ENCODE results near the gene LPCAT1. TPM values are rescaled to one million over a fixed set of nuclear protein-coding genes. Genes with fewer than 3 reads are reported as not detected.

The LPCAT1 gene
- total RNA-seq, 1 experiment from 2014 or later = 75.0 TPM

- H3K4me2 ChIP-seq (ENCODE audit: low read length) = no peak overlapping the region
- intact Hi-C loops (cut with micrococcal nuclease) = no loop called here
- H3K27ac ChIP-seq (ENCODE audit: low read depth, low read length) = no peak overlapping the region
- no peaks in the 10 kb centered on the region for H3K4me1 ChIP-seq (ENCODE audit: control insufficient read depth in 1 of 2, insufficient read depth in 2 of 2, low read length in 2 of 2)
- H3K79me2 ChIP-seq (ENCODE audit: insufficient read depth, low read length) = peaks cover 65% of the 10 kb centered on the region; the same call in 1 of the 2 replicates
- no peaks in the 10 kb centered on the region for H3K9me2 ChIP-seq (ENCODE audit: insufficient read depth)
- ChIA-PET CTCF (no interaction called here), POLR2A (no interaction called here), RAD21 (ENCODE audit: low non-redundant PET in 1 of 2, low total read pairs in 2 of 2, uncharacterized antibody in 2 of 2, unreplicated experiment in 2 of 2) (no interaction called here)
- H3K9ac ChIP-seq (ENCODE audit: low read length) = no peak overlapping the region
- no peaks in the 10 kb centered on the region for H3K27me3 ChIP-seq (ENCODE audit: insufficient read depth, low read length)
- TF ChIP-seq TCF7L2 (IDR thresholded peaks at IDR 0.05; ENCODE audit: borderline replicate concordance, extremely low read depth, insufficient read depth, insufficient read length) (no peak), FOSL1 (IDR thresholded peaks at IDR 0.05; ENCODE audit: low read depth) (no peak), YY1 (IDR thresholded peaks at IDR 0.05; ENCODE audit: extremely low read depth, insufficient replicate concordance, low read depth, low read length) (no peak), MAX (IDR thresholded peaks at IDR 0.05) (no peak), CEBPB (IDR thresholded peaks at IDR 0.05; ENCODE audit: low read depth) (no peak), EGR1 (IDR thresholded peaks at IDR 0.05; ENCODE audit: low read depth) (no peak), CTCF (IDR thresholded peaks at IDR 0.05 in 2 of 3, conservative IDR thresholded peaks at IDR 0.05 in 1 of 3; ENCODE audit: borderline replicate concordance in 1 of 3, insufficient read depth in 1 of 3, low read depth in 2 of 3, low read length in 2 of 3) (no peak)
- no TSS peak for BruUV-seq (replicated peaks)
- no peaks in the 10 kb centered on the region for H4K20me1 ChIP-seq (ENCODE audit: insufficient read depth)
- H3K36me3 ChIP-seq (ENCODE audit: control insufficient read depth in 1 of 2, insufficient read depth in 2 of 2, low read length in 2 of 2) = peaks cover 8 to 14% of the 10 kb centered on the region in 2 experiments; a peak in 2 of 4 replicates
- no peaks in the 10 kb centered on the region for H3K9me3 ChIP-seq (ENCODE audit: control insufficient read depth in 1 of 2, insufficient read depth in 1 of 2, low read depth in 1 of 2, low read length in 2 of 2)
- ATAC-seq (no peak), DNase-seq (ENCODE audit: low read depth, low spot score) (no peak)
- H3K4me3 ChIP-seq (replicated peaks in 1 of 2; ENCODE audit: low read depth in 1 of 2, low read length in 2 of 2) = no peak overlapping the region
- H2AFZ ChIP-seq (ENCODE audit: low read depth, low read length, poor library complexity, severe bottlenecking) = no peak overlapping the region
Observed at GRCh38 chr5:1498623-1499416, 24.9 kb downstream of the LPCAT1 start.

Data from HCT116 (cell line).